AG20443 (cell line): Measurements from ENCODE around the gene DCDC1.

Experiments
- DNase-seq: peaks from one replicate; pipeline ENCODE4 v3.0.0; 2012; ENCODE audit warnings: low spot score, mixed read lengths

Gene DCDC1

GRCh38 chr11:31102875-31103274 lies 266.7 kb downstream of the DCDC1 start:
- no peak for DNase-seq

GRCh38 chr11:31102316-31102715 lies 267.2 kb downstream of the DCDC1 start:
- DNase-seq = no peak

- no peak for DNase-seq
These were observed 273.2 kb downstream of the DCDC1 start for GRCh38 chr11:31096191-31096805.

- DNase-seq = no peak
These were observed 276.9 kb downstream of the DCDC1 start for GRCh38 chr11:31092638-31093037.

- DNase-seq = no peak
These were observed 280.4 kb downstream of the DCDC1 start for GRCh38 chr11:31089117-31089516.

GRCh38 chr11:31069447-31070205 lies 299.9 kb downstream of the DCDC1 start:
- DNase-seq = no peak

- DNase-seq = peak; percentile 42
These were observed 308.7 kb downstream of the DCDC1 start for GRCh38 chr11:31060880-31061279.

- DNase-seq = no peak
These were observed 310.0 kb downstream of the DCDC1 start for GRCh38 chr11:31059529-31059928.

GRCh38 chr11:31050061-31050765 lies 319.3 kb downstream of the DCDC1 start:
- no peak for DNase-seq

GRCh38 chr11:31045335-31045734 lies 324.2 kb downstream of the DCDC1 start:
- peak; percentile 16 for DNase-seq

GRCh38 chr11:31030138-31030792 lies 339.3 kb downstream of the DCDC1 start:
- no peak for DNase-seq

GRCh38 chr11:31026315-31026714 lies 343.2 kb downstream of the DCDC1 start:
- DNase-seq = no peak

- DNase-seq = no peak
These were observed 347.5 kb downstream of the DCDC1 start for GRCh38 chr11:31022080-31022479.

GRCh38 chr11:31019786-31020185 lies 349.8 kb downstream of the DCDC1 start:
- DNase-seq = no peak

- no peak for DNase-seq
These were observed 364.3 kb downstream of the DCDC1 start for GRCh38 chr11:31005202-31005601.

- DNase-seq = no peak
These were observed 368.1 kb downstream of the DCDC1 start for GRCh38 chr11:31001427-31001826.

GRCh38 chr11:31000381-31000780 lies 369.2 kb downstream of the DCDC1 start:
- no peak for DNase-seq

GRCh38 chr11:30992513-30992849 lies 377.1 kb downstream of the DCDC1 start:
- no peak for DNase-seq

- DNase-seq = no peak
These were observed 377.6 kb downstream of the DCDC1 start for GRCh38 chr11:30991802-30992512.

GRCh38 chr11:30991376-30991775 lies 378.2 kb downstream of the DCDC1 start:
- no peak for DNase-seq

- no peak for DNase-seq
These were observed 378.8 kb downstream of the DCDC1 start for GRCh38 chr11:30990625-30991296.

GRCh38 chr11:30987819-30988218 lies 381.7 kb downstream of the DCDC1 start:
- no peak for DNase-seq
